ENCODE measurements around the gene FAM222B.
A peak's percentile ranks its signal among the peaks of the same experiment; 100 is the strongest.
"Not testable (repeated sequence)": the region's sequence is repeated elsewhere in the genome, so short reads cannot be mapped to it uniquely, and the experiment has no call there.

FAM222B gene

DNA sequence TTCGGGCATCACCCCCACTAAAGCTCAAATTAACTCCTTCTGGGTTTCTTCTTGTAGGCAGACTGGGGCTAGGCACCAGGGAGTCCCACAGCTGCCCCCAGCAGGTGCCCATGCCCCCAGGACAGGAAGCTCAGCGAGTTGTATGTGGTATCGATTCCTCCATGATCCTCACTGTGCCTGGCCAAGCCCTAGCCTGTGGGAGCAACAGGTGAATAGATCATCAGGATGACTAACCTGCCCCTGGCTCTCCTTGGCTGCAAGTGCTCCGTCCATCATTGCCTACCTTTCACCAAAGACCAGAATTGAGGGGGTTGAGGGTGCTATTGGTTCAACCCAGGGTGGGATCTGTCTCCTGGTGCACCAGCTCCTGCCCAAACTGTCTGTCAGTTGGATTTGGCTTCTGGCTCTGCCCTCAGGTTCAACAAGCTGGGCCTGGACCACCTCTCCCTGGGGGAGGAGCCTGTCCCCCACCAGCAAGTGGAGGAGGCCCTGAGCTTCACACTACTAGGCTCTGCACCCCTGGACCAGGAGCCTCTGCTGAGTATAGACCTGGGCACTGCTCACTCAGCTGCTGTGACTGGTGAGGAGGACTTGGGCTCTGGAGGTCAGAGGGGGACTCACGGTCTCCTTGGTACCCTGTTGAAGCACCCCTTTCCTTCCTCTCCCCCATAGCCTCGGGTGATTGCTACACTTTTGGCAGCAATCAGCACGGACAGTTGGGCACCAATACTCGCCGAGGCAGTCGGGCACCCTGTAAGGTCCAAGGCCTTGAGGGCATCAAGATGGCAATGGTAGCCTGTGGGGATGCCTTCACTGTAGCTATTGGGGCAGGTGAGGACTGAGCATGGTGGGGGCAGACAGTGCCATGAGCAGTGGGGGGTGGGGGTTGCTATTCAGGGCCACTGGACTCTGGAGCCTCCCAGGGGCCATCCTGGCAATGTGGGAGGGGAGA is 101.9 kb downstream of the FAM222B start:
- no peak overlapping the region for H2AFZ ChIP-seq (ENCODE audit: low read depth, low read length)
- peaks cover 7% of the 10 kb centered on the region for H3K4me1 ChIP-seq (ENCODE audit: insufficient read depth, low read length)
- H3K36me3 ChIP-seq (ENCODE audit: insufficient read depth, low read length): no peaks in the 10 kb centered on the region
- no peaks in the 10 kb centered on the region for H3K27me3 ChIP-seq (ENCODE audit: insufficient read depth, low read length)
- no peak overlapping the region for H3K4me3 ChIP-seq (ENCODE audit: low read length)
- H3K9me3 ChIP-seq (ENCODE audit: low read length): peaks cover 3% of the 10 kb centered on the region

GRCh38 chr17:28738680-28739384 is 103.8 kb downstream of the FAM222B start:
- Histone ChIP-seq H2AFZ (ENCODE audit: low read depth, low read length) (no peak overlapping the region), H3K4me1 (ENCODE audit: insufficient read depth, low read length) (peaks cover 4% of the 10 kb centered on the region), H3K27me3 (ENCODE audit: insufficient read depth, low read length) (no peaks in the 10 kb centered on the region), H3K4me3 (ENCODE audit: low read length) (no peak overlapping the region), H3K36me3 (ENCODE audit: insufficient read depth, low read length) (peaks cover 5% of the 10 kb centered on the region), H3K9me3 (ENCODE audit: low read length) (peaks cover 3% of the 10 kb centered on the region)

DNA sequence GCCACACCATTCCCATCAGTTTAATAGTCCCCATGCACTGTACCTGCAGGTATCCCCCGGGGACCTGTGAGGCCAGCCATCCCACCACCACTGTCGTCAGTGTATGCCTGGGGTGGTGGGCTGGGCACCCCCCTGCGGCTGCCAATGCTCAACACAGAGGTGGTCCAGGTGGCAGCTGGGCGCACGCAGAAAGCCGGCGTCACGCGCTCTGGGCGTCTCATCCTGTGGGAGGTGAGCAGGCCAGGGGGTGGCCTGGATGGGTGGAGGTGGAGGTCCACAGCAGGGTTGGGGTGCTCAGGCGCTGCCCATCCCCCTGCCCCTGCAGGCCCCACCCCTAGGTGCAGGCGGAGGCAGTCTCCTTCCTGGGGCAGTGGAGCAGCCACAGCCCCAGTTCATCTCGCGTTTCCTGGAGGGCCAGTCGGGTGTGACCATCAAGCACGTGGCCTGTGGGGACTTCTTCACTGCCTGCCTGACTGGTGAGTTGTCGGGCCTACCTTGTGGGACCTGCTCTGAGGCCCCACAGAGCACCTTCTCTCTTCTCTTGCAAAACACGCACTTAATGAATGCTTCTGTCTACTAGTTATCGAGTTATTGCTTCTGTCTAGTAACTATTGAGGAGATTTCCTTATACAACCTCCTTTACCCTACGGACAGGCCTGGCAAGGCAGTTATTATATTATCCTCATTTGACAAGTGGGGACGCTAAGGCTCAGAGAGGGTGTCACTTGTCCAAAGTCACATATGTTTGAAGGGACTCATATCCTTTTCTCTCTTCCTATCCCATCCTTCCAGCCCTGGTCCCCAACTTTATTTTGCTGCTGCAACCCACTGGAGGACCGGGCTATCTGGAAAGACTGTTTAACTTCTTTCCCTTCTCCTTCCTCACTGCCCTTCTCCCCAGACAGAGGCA is 104.6 kb downstream of the FAM222B start:
- H3K9me3 ChIP-seq (ENCODE audit: low read length): peaks cover 3% of the 10 kb centered on the region
- H2AFZ ChIP-seq (ENCODE audit: low read depth, low read length): no peak overlapping the region
- H3K36me3 ChIP-seq (ENCODE audit: insufficient read depth, low read length): peaks cover 7% of the 10 kb centered on the region
- no peaks in the 10 kb centered on the region for H3K27me3 ChIP-seq (ENCODE audit: insufficient read depth, low read length)
- H3K4me3 ChIP-seq (ENCODE audit: low read length): no peak overlapping the region
- H3K4me1 ChIP-seq (ENCODE audit: insufficient read depth, low read length): peaks cover 4% of the 10 kb centered on the region

- Histone ChIP-seq H3K4me3 (ENCODE audit: low read length) (no peak overlapping the region), H3K9me3 (ENCODE audit: low read length) (peaks cover 3% of the 10 kb centered on the region), H3K27me3 (ENCODE audit: insufficient read depth, low read length) (no peaks in the 10 kb centered on the region)
These were observed 105.3 kb downstream of the FAM222B start for GRCh38 chr17:28737316-28737715.

DNA sequence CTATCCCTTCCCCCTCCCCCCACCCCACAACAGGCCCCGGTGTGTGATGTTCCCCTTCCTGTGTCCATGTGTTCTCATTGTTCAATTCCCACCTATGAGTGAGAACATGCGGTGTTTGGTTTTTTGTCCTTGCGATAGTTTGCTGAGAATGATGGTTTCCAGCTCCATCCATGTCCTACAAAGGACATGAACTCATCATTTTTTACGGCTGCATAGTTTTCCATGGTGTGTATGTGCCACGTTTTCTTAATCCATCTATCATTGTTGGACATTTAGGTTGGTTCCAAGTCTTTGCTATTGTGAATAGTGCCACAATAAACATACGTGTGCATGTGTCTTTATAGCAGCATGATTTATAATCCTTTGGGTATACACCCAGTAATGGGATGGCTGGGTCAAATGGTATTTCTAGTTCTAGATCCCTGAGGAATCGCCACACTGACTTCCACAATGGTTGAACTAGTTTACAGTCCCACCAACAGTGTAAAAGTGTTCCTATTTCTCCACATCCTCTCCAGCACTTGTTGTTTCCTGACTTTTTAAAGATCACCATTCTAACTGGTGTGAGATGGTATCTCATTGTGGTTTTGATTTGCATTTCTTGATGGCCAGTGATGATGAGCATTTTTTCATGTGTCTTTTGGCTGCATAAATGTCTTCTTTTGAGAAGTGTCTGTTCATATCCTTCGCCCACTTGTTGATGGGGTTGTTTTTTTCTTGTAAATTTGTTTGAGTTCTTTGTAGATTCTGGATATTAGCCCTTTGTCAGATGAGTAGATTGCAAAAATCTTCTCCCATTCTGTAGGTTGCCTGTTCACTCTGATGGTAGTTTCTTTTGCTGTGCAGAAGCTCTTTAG is 106.4 kb downstream of the FAM222B start:
- H2AFZ ChIP-seq (ENCODE audit: low read depth, low read length); H3K36me3 ChIP-seq (ENCODE audit: insufficient read depth, low read length); H3K4me1 ChIP-seq (ENCODE audit: insufficient read depth, low read length); H3K9me3 ChIP-seq (ENCODE audit: low read length); H3K4me3 ChIP-seq (ENCODE audit: low read length); H3K27me3 ChIP-seq (ENCODE audit: insufficient read depth, low read length): not testable (repeated sequence)

More at GRCh38 chr17:28737316-28737715, 105.3 kb downstream of the FAM222B start:
- Histone ChIP-seq H3K4me1 (ENCODE audit: insufficient read depth, low read length) (no peaks in the 10 kb centered on the region), H2AFZ (ENCODE audit: low read depth, low read length) (no peak overlapping the region), H3K36me3 (ENCODE audit: insufficient read depth, low read length) (peaks cover 7% of the 10 kb centered on the region)

DNA sequence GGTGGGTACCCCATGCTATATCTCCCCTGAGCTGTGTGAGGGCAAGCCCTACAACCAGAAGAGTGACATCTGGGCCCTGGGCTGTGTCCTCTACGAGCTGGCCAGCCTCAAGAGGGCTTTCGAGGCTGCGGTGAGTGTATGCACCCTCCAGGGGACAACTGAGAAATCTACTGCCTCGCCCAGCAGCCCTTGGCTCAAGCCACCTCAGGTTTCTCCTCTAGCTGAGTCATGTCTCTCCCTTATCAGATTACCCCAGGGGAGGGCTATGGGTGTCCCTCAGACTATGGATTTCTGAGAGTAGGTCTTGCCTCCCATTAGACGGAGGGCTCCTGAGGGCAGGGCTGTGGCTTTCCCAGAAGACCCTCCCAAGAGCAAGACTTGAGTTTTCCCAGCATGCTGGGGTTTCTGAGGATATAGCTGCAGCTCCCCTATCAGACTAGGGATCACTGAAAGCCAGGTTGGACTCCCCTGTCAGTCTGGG is 107.3 kb downstream of the FAM222B start:
- peaks cover 7% of the 10 kb centered on the region for H3K36me3 ChIP-seq (ENCODE audit: insufficient read depth, low read length)
- no peaks in the 10 kb centered on the region for H3K4me1 ChIP-seq (ENCODE audit: insufficient read depth, low read length)
- no peak overlapping the region for H3K4me3 ChIP-seq (ENCODE audit: low read length)
- H3K9me3 ChIP-seq (ENCODE audit: low read length): peaks cover 3% of the 10 kb centered on the region
- H3K27me3 ChIP-seq (ENCODE audit: insufficient read depth, low read length): no peaks in the 10 kb centered on the region
- H2AFZ ChIP-seq (ENCODE audit: low read depth, low read length): no peak overlapping the region

DNA sequence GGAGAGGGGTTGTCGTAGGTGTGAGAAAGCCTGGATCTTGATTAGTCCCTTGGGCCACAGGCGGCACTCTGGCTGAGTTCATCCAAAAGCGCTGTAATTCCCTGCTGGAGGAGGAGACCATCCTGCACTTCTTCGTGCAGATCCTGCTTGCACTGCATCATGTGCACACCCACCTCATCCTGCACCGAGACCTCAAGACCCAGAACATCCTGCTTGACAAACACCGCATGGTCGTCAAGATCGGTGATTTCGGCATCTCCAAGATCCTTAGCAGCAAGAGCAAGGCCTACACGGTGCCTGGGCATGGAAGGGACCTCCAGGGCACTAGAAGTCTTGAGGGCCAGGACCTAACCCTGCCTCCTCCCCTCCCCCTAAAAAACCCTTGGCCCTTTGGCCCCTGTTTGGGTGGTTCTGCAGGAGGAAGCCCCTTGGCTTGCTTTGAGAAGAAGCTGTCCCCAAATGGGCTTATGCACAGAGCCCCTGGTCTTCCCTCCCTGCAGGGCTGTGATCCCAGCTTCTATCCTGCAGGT is 107.8 kb downstream of the FAM222B start:
- Histone ChIP-seq H3K9me3 (ENCODE audit: low read length) (peaks cover 3% of the 10 kb centered on the region), H3K4me1 (ENCODE audit: insufficient read depth, low read length) (no peaks in the 10 kb centered on the region), H3K27me3 (ENCODE audit: insufficient read depth, low read length) (no peaks in the 10 kb centered on the region), H3K36me3 (ENCODE audit: insufficient read depth, low read length) (peaks cover 7% of the 10 kb centered on the region), H2AFZ (ENCODE audit: low read depth, low read length) (no peak overlapping the region), H3K4me3 (ENCODE audit: low read length) (no peak overlapping the region)

DNA sequence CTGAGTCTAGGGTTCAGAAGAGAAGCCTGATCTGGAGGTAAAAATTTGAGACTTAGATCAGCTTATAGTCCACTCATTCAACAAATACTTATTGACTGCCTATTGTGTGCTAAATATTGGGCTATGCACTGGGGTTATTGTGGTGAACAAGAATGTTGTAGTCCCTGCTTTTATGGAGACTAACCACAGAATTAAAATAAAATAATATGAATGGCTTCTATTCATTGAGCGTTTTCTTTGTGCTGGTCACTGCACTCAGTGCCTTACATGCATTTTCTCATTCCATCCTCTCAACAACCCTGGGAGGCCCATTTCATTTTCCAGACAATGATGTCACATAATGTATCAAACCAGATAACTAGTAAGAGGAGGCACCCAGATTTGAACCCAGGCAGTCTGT is 109.2 kb downstream of the FAM222B start:
- Histone ChIP-seq H3K27me3 (ENCODE audit: insufficient read depth, low read length) (no peaks in the 10 kb centered on the region), H3K4me3 (ENCODE audit: low read length) (no peak overlapping the region), H3K4me1 (ENCODE audit: insufficient read depth, low read length) (peaks cover 3% of the 10 kb centered on the region), H2AFZ (ENCODE audit: low read depth, low read length) (no peak overlapping the region), H3K36me3 (ENCODE audit: insufficient read depth, low read length) (peaks cover 7% of the 10 kb centered on the region), H3K9me3 (ENCODE audit: low read length) (peaks cover 3% of the 10 kb centered on the region)

DNA sequence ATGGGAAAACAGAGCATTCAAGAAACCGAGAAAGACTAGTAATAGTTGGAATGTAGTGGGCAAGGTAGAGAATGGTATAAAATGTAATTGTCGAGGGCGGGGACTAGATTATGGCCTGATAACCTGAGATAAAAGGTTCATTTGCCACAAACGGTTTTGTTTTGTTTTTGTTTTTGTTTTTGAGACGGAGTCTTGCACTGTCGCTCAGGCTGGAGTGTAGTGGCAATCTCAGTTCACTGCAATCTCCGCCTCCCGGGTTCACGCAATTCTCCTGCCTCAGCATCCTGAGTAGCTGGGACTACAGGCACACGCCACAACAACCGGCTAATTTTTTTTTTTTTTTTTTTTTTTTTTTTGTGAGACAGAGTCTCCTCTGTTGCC is 112.7 kb downstream of the FAM222B start:
- H3K36me3 ChIP-seq (ENCODE audit: insufficient read depth, low read length): peaks cover 7% of the 10 kb centered on the region
- no peak overlapping the region for H2AFZ ChIP-seq (ENCODE audit: low read depth, low read length)
- no peaks in the 10 kb centered on the region for H3K27me3 ChIP-seq (ENCODE audit: insufficient read depth, low read length)
- H3K4me3 ChIP-seq (ENCODE audit: low read length): no peak overlapping the region
- H3K9me3 ChIP-seq (ENCODE audit: low read length): no peaks in the 10 kb centered on the region
- peaks cover 21% of the 10 kb centered on the region for H3K4me1 ChIP-seq (ENCODE audit: insufficient read depth, low read length)

- Histone ChIP-seq H3K36me3 (ENCODE audit: insufficient read depth, low read length) (peaks cover 10% of the 10 kb centered on the region), H3K4me3 (ENCODE audit: low read length) (peak within 1 kb of the TSS; percentile 93), H3K4me1 (ENCODE audit: insufficient read depth, low read length) (peaks cover 32% of the 10 kb centered on the region), H3K27me3 (ENCODE audit: insufficient read depth, low read length) (no peaks in the 10 kb centered on the region), H3K9me3 (ENCODE audit: low read length) (no peaks in the 10 kb centered on the region), H2AFZ (ENCODE audit: low read depth, low read length) (peak within 1 kb of the TSS; percentile 95)
These were observed 114.0 kb downstream of the FAM222B start, which contains the start of gene NEK8 for GRCh38 chr17:28728364-28729200. Gene NEK8, plus strand, starts transcription at chr17:28728788. Its CDS starts 26 bp downstream, at chr17:28728814.
